HCT116 (cell line): ENCODE results near the gene APOD.
"Not testable (repeated sequence)": the region's sequence is repeated elsewhere in the genome, so short reads cannot be mapped to it uniquely, and the experiment has no call there.

ENCODE experiments used
- ATF3 ChIP-seq: IDR thresholded peaks from 2 replicates; pipeline ENCODE4 v1.6.1; 2012
- EZH2phosphoT487 ChIP-seq: fragments of 200-600 bp; IDR thresholded peaks from 2 replicates; pipeline ENCODE4 v1.6.1; 2018; ENCODE audit warnings: antibody characterized with exemption, borderline replicate concordance
- POLR2AphosphoS5 ChIP-seq: IDR thresholded peaks from 2 replicates; pipeline ENCODE4 v1.6.1; 2011; ENCODE audit warnings: mild to moderate bottlenecking, low read depth, low read length, moderate library complexity
- SP1 ChIP-seq: IDR thresholded peaks from 2 replicates; pipeline ENCODE4 v1.6.1; 2012; ENCODE audit warnings: low read depth
- ZFX ChIP-seq: fragments of 450-650 bp; IDR thresholded peaks from 2 replicates; pipeline ENCODE4 v1.6.1; 2017
- TF ChIP-seq, protein P1 (sequence below): IDR thresholded peaks from 2 replicates; pipeline ENCODE4 v1.6.1; 2012; ENCODE audit warnings: low read depth
- TF ChIP-seq, protein P2 (sequence below), 3 experiments: fragments of 200-600 bp in 1 of 3; sonication (generic) in 1 of 3; IDR thresholded peaks in 2 of 3; conservative IDR thresholded peaks in 1 of 3; 2 replicates each; pipeline ENCODE4 v1.5.1; 2012 to 2017; ENCODE audit warnings: low read depth in 2 of 3, low read length in 2 of 3, antibody characterized with exemption in 1 of 3, borderline replicate concordance in 1 of 3, control low read depth in 1 of 3, mild to moderate bottlenecking in 1 of 3, mixed read lengths in 1 of 3, mixed run types in 1 of 3, moderate library complexity in 1 of 3; ENCODE audit not compliant: insufficient read depth in 1 of 3

GRCh38 chr3:195632046-195632445 lies 48.3 kb upstream of the APOD start:
- TF ChIP-seq, protein P1, sequence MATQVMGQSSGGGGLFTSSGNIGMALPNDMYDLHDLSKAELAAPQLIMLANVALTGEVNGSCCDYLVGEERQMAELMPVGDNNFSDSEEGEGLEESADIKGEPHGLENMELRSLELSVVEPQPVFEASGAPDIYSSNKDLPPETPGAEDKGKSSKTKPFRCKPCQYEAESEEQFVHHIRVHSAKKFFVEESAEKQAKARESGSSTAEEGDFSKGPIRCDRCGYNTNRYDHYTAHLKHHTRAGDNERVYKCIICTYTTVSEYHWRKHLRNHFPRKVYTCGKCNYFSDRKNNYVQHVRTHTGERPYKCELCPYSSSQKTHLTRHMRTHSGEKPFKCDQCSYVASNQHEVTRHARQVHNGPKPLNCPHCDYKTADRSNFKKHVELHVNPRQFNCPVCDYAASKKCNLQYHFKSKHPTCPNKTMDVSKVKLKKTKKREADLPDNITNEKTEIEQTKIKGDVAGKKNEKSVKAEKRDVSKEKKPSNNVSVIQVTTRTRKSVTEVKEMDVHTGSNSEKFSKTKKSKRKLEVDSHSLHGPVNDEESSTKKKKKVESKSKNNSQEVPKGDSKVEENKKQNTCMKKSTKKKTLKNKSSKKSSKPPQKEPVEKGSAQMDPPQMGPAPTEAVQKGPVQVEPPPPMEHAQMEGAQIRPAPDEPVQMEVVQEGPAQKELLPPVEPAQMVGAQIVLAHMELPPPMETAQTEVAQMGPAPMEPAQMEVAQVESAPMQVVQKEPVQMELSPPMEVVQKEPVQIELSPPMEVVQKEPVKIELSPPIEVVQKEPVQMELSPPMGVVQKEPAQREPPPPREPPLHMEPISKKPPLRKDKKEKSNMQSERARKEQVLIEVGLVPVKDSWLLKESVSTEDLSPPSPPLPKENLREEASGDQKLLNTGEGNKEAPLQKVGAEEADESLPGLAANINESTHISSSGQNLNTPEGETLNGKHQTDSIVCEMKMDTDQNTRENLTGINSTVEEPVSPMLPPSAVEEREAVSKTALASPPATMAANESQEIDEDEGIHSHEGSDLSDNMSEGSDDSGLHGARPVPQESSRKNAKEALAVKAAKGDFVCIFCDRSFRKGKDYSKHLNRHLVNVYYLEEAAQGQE, result not testable (repeated sequence)
- TF ChIP-seq, protein P2, sequence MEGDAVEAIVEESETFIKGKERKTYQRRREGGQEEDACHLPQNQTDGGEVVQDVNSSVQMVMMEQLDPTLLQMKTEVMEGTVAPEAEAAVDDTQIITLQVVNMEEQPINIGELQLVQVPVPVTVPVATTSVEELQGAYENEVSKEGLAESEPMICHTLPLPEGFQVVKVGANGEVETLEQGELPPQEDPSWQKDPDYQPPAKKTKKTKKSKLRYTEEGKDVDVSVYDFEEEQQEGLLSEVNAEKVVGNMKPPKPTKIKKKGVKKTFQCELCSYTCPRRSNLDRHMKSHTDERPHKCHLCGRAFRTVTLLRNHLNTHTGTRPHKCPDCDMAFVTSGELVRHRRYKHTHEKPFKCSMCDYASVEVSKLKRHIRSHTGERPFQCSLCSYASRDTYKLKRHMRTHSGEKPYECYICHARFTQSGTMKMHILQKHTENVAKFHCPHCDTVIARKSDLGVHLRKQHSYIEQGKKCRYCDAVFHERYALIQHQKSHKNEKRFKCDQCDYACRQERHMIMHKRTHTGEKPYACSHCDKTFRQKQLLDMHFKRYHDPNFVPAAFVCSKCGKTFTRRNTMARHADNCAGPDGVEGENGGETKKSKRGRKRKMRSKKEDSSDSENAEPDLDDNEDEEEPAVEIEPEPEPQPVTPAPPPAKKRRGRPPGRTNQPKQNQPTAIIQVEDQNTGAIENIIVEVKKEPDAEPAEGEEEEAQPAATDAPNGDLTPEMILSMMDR (IDR thresholded peaks at IDR 0.05 in 2 of 3, conservative IDR thresholded peaks at IDR 0.05 in 1 of 3; ENCODE audit: borderline replicate concordance in 1 of 3, insufficient read depth in 1 of 3, low read depth in 2 of 3, low read length in 2 of 3), result not testable (repeated sequence)
- not testable (repeated sequence) for TF ChIP-seq ZFX, POLR2AphosphoS5, EZH2phosphoT487, ATF3, SP1
